ENCODE results near the gene ACY1.

GRCh38 chr3:51955893-51956770 lies 27.2 kb upstream of the ACY1 start:
- TF ChIP-seq, protein P1, sequence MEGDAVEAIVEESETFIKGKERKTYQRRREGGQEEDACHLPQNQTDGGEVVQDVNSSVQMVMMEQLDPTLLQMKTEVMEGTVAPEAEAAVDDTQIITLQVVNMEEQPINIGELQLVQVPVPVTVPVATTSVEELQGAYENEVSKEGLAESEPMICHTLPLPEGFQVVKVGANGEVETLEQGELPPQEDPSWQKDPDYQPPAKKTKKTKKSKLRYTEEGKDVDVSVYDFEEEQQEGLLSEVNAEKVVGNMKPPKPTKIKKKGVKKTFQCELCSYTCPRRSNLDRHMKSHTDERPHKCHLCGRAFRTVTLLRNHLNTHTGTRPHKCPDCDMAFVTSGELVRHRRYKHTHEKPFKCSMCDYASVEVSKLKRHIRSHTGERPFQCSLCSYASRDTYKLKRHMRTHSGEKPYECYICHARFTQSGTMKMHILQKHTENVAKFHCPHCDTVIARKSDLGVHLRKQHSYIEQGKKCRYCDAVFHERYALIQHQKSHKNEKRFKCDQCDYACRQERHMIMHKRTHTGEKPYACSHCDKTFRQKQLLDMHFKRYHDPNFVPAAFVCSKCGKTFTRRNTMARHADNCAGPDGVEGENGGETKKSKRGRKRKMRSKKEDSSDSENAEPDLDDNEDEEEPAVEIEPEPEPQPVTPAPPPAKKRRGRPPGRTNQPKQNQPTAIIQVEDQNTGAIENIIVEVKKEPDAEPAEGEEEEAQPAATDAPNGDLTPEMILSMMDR (IDR thresholded peaks at IDR 0.05; ENCODE audit: low read length), result peak; percentile 14; the same call in 1 of the 2 replicates
- no peak for TF ChIP-seq EZH2phosphoT487 (IDR thresholded peaks at IDR 0.05; ENCODE audit: low read length)

Data from MM.1S (cell line).